SK-N-MC (cell line): Measurements from ENCODE around the gene SERPING1.

ENCODE experiments used
- EZH2 ChIP-seq: fragments of 200-600 bp; sonication (generic); IDR thresholded peaks from one replicate; pipeline ENCODE4 v1.6.1; 2017; ENCODE audit warnings: antibody characterized with exemption
- FOXP2 ChIP-seq: optimal IDR thresholded peaks from 2 replicates; pipeline ENCODE3; 2011; ENCODE audit warnings: mild to moderate bottlenecking, moderate library complexity; ENCODE audit not compliant: insufficient read depth; ENCODE audit errors: extremely low read length, control extremely low read depth
- POLR2AphosphoS5 ChIP-seq: IDR thresholded peaks from 2 replicates; pipeline ENCODE4 v1.6.1; 2012; ENCODE audit warnings: mild to moderate bottlenecking, low read depth, low read length, borderline replicate concordance

- TF ChIP-seq POLR2AphosphoS5 (no peak), EZH2 (no peak), FOXP2 (no peak)
Observed at GRCh38 chr11:57588046-57588710, 9.3 kb upstream of the SERPING1 start.
